K562 (cell line): ENCODE measurements around the gene AMBRA1. TPM values are rescaled to one million over a fixed set of nuclear protein-coding genes. Genes with fewer than 3 reads are reported as not detected.

Experiments
- ATAC-seq: fragments of 200-7000 bp; cut with Tn5 transposase; 3 replicates; pipeline ENCODE4 v1.9.1; 2020; ENCODE audit warnings: moderate library complexity
- BruUV-seq: library from RNA; stranded (reverse); fragments of 400-500 nt; replicated peaks from 2 replicates; lab custom pipeline; 2021; lab: Mats Ljungman, UMichigan
- CTCF ChIA-PET: fragments of 300-600 bp; formaldehyde crosslinking; extraction: SDS; loops from one replicate; lab custom pipeline; 2021; ENCODE audit warnings: low intra/inter-chr PET ratio; lab: Yijun Ruan, JAX
- POLR2A ChIA-PET: fragments of 300-600, 350-650 bp; sonication (Branson Sonifier 250); formaldehyde crosslinking; extraction: SDS; loops from one replicate; lab custom pipeline; 2021; ENCODE audit warnings: antibody characterized with exemption, inconsistent platforms; lab: Yijun Ruan, JAX
- DNase-seq, 4 experiments: peaks; one replicate each; pipeline versions ENCODE4 v3.0.0 to v3.0.0-alpha.2; 2011 to 2018; ENCODE audit warnings: low spot score in 3 of 4, mixed read lengths in 3 of 4; ENCODE audit errors: extremely low read depth in 1 of 4
- FAIRE-seq: peaks from 2 replicates; lab custom pipeline; 2011; peaks lifted over from hg19 to GRCh38; lab: Jason Lieb, UNC
- H2AFZ ChIP-seq: 2 replicates; pipeline ENCODE4 v1.6.0; 2011; ENCODE audit warnings: low read depth, low read length, control low read depth, inconsistent platforms
- H3K27ac ChIP-seq: fragments of 200-600 bp; 3 replicates; pipeline ENCODE4 v1.8.0; 2011; ENCODE audit warnings: low read depth, mild to moderate bottlenecking, control low read depth, inconsistent platforms, low read length, moderate library complexity, mixed read lengths; ENCODE audit errors: extremely low read depth
- H3K27me3 ChIP-seq, 2 experiments: fragments of 300-600 bp in 1 of 2; 2 replicates in 1 of 2; 3 replicates in 1 of 2; pipeline versions ENCODE4 v1.6.0 to v1.8.0; 2011; ENCODE audit warnings: inconsistent platforms in 2 of 2, low read length in 2 of 2, mild to moderate bottlenecking in 1 of 2, mixed read lengths in 1 of 2, moderate library complexity in 1 of 2; ENCODE audit not compliant: control insufficient read depth in 2 of 2, insufficient read depth in 2 of 2
- H3K36me3 ChIP-seq: fragments of 300-600 bp; 3 replicates; pipeline ENCODE4 v1.8.0; 2011; ENCODE audit warnings: mild to moderate bottlenecking, low read length, inconsistent platforms; ENCODE audit not compliant: control insufficient read depth, insufficient read depth
- H3K4me1 ChIP-seq, 2 experiments: fragments of 200-600 bp in 1 of 2; replicated peaks in 1 of 2; 2 replicates in 1 of 2; 3 replicates in 1 of 2; pipeline versions ENCODE4 v1.5.1 to v1.8.0; 2011; ENCODE audit warnings: inconsistent platforms in 2 of 2, low read length in 2 of 2, mild to moderate bottlenecking in 1 of 2, mixed read lengths in 1 of 2, moderate library complexity in 1 of 2; ENCODE audit not compliant: control insufficient read depth in 2 of 2, insufficient read depth in 2 of 2
- H3K4me2 ChIP-seq: 2 replicates; pipeline ENCODE4 v1.6.1; 2011; ENCODE audit warnings: low read length, control low read depth, inconsistent platforms, mixed read lengths; ENCODE audit not compliant: insufficient read depth
- H3K4me3 ChIP-seq: fragments of 200-600 bp; sonication (generic), shearing (Covaris generic); 2 replicates; pipeline ENCODE4 v1.5.1; 2016; ENCODE audit warnings: control low read depth, inconsistent platforms
- H3K79me2 ChIP-seq: fragments of 200-600 bp; 3 replicates; pipeline ENCODE4 v1.8.0; 2011; ENCODE audit warnings: low read length, inconsistent platforms; ENCODE audit not compliant: control insufficient read depth, insufficient read depth
- H3K9ac ChIP-seq, 2 experiments: 2 replicates each; pipeline versions ENCODE4 v1.6.0 to v1.6.1; 2011; ENCODE audit warnings: low read depth in 2 of 2, low read length in 2 of 2, control low read depth in 1 of 2, inconsistent platforms in 1 of 2, mild to moderate bottlenecking in 1 of 2, mixed read lengths in 1 of 2; ENCODE audit not compliant: insufficient read depth in 1 of 2
- H3K9me1 ChIP-seq: one replicate; pipeline ENCODE4 v1.6.0; 2011; ENCODE audit warnings: inconsistent platforms, mild to moderate bottlenecking, low read length, moderate library complexity; ENCODE audit not compliant: control insufficient read depth, insufficient read depth
- H3K9me3 ChIP-seq: replicated peaks from 2 replicates; pipeline ENCODE4 v1.5.1; 2011; ENCODE audit warnings: low read depth, low read length, inconsistent platforms; ENCODE audit not compliant: control insufficient read depth, insufficient read depth
- H4K20me1 ChIP-seq: replicated peaks from 2 replicates; pipeline ENCODE4 v1.6.1; 2011; ENCODE audit warnings: low read length, inconsistent platforms, mixed read lengths; ENCODE audit not compliant: control insufficient read depth, insufficient read depth
- BRF2 ChIP-seq: IDR thresholded peaks from 3 replicates; pipeline ENCODE4 v1.6.1; 2011; ENCODE audit warnings: borderline replicate concordance, mild to moderate bottlenecking; ENCODE audit not compliant: insufficient read length, insufficient read depth
- CHD1 ChIP-seq: fragments of 200-600 bp; sonication (generic); IDR thresholded peaks from one replicate; pipeline ENCODE4 v1.6.1; 2012; ENCODE audit warnings: mild to moderate bottlenecking, moderate library complexity, low read length, inconsistent platforms
- DMBX1 ChIP-seq: fragments of 250-450 bp; sonication (Bioruptor Pico); IDR thresholded peaks from 2 replicates; pipeline ENCODE4 v1.8.0; 2022; ENCODE audit warnings: inconsistent platforms, mild to moderate bottlenecking, moderate library complexity, borderline replicate concordance
- GTF2A2 ChIP-seq: IDR thresholded peaks from 2 replicates; pipeline ENCODE4 v1.6.1; 2016; ENCODE audit warnings: mild to moderate bottlenecking, missing genetic modification characterization, missing compliant biosample characterization
- HNRNPUL1 ChIP-seq: fragments of 200-400 bp; formaldehyde crosslinking; IDR thresholded peaks from 2 replicates; pipeline ENCODE4 v1.6.1; 2017; ENCODE audit warnings: low read length
- JUNB ChIP-seq: fragments of 450-650 bp; formaldehyde crosslinking; conservative IDR thresholded peaks from 2 replicates; pipeline ENCODE4 v1.4.0; 2020; ENCODE audit warnings: mild to moderate bottlenecking
- RUNX1 ChIP-seq: sonication (generic); IDR thresholded peaks from 2 replicates; pipeline ENCODE4 v1.6.1; 2016; ENCODE audit warnings: antibody characterized with exemption, low read depth
- TAF15 ChIP-seq: fragments of 200-400 bp; formaldehyde crosslinking; IDR thresholded peaks from 2 replicates; pipeline ENCODE4 v1.6.1; 2017; ENCODE audit warnings: mild to moderate bottlenecking, low read depth, low read length, moderate library complexity
- TCF3 ChIP-seq: sonication (generic); formaldehyde crosslinking; IDR thresholded peaks from 2 replicates; pipeline ENCODE4 v1.4.0; 2020; ENCODE audit warnings: mild to moderate bottlenecking, missing genetic modification reagents
- TFAP4 ChIP-seq: sonication (generic); formaldehyde crosslinking; IDR thresholded peaks from 2 replicates; pipeline ENCODE4 v1.8.0; 2022; ENCODE audit warnings: missing genetic modification reagents, mild to moderate bottlenecking, moderate library complexity, borderline replicate concordance
- ZNF583 ChIP-seq: fragments of 250-450 bp; sonication (Bioruptor Pico); IDR thresholded peaks from 2 replicates; pipeline ENCODE4 v1.4.0; 2020
- WGBS: fragments of 100-300 bp; shearing (Covaris generic); methylation state at CpG from one replicate; pipeline ENCODE4 v1.1.6; 2016; ENCODE audit warnings: low coverage, mixed read lengths; ENCODE audit not compliant: insufficient coverage; ENCODE audit errors: missing lambda C conversion rate; 5-methylcytosine and 5-hydroxymethylcytosine counted together
- in situ Hi-C: fragments of 300-500 bp; cut with MboI; formaldehyde crosslinking; loops from 4 replicates; pipeline ENCODE4 v1.15.0; 2018; ENCODE audit warnings: inconsistent platforms, mixed read lengths
- intact Hi-C: fragments of 100-400 bp; cut with micrococcal nuclease; formaldehyde crosslinking; loops from 2 replicates; pipeline ENCODE4 v1.14.2; 2022
- polyA plus RNA-seq, 8 experiments: library from polyadenylated mRNA; depleted of rRNA in 4 of 8; stranded (reverse) in 5 of 8; unstranded in 3 of 8; fragments of >200 nt; fragmentation: Nextera tagmentation in 2 of 8; fragmentation: Illumina TruSeq in 1 of 8; extraction: Ambion mirVana in 2 of 8; extraction: Trizol in 1 of 8; gene quantifications; 2 replicates each; pipeline versions ENCODE4 v1.2.1 to v1.2.3, GENCODE V29; 2011 to 2014; ENCODE audit warnings: inconsistent platforms in 1 of 8, missing spikeins in 1 of 8
- total RNA-seq, 7 experiments: library from RNA; depleted of rRNA in 6 of 7; stranded (reverse); fragments of >200 nt in 6 of 7; fragmentation: Illumina TruSeq in 2 of 7; extraction: Trizol in 2 of 7; gene quantifications; 2 replicates each; pipeline versions ENCODE4 v1.2.1 to v1.2.3, GENCODE V29; 2011 to 2021; ENCODE audit warnings: low replicate concordance in 1 of 7

Gene AMBRA1
- total and polyA plus RNA-seq, 9 of the 15 experiments (the other 6 are each of a cell fraction or from before 2014, with no cell fraction given), result 0.15 to 24.5 (median 13.0) TPM

GRCh38 chr11:46445192-46445919 lies 148.5 kb downstream of the AMBRA1 start:
- no peaks in the 10 kb centered on the region for H3K9me3 ChIP-seq
- intact Hi-C loops, result no loop called here
- no peak overlapping the region for H3K9ac ChIP-seq
- no peaks in the 10 kb centered on the region for H3K9me1 ChIP-seq
- TF ChIP-seq TAF15, result no peak
- TF ChIP-seq JUNB (CRISPR knock-in tag), result no peak
- 0 out of 2 replicates have a peak, but pooled peaks have one; percentile 6 for TF ChIP-seq TCF3 (CRISPR knock-in tag)
- no peak overlapping the region for H3K27ac ChIP-seq
- no peaks in the 10 kb centered on the region for H3K27me3 ChIP-seq
- in situ Hi-C loops, result no loop called here
- peak; percentile 33; the same call in 1 of the 3 replicates for ATAC-seq
- ChIA-PET CTCF (no interaction called here), POLR2A (interaction anchor here (0.6 to 2.9 kb wide), 3 partner anchors 9 to 57 kb away, joined by 3 to 13 read pairs (median 4); no protein-coding TSS in a partner anchor)
- no TSS peak for BruUV-seq
- peaks cover 5 to 7% of the 10 kb centered on the region in 2 experiments; a peak in 2 of 5 replicates for H3K4me1 ChIP-seq
- H3K79me2 ChIP-seq, result no peaks in the 10 kb centered on the region
- no peak overlapping the region for H3K4me2 ChIP-seq
- no peak overlapping the region for H2AFZ ChIP-seq
- H3K36me3 ChIP-seq, result peaks cover 21% of the 10 kb centered on the region; the same call in 1 of the 3 replicates
- H3K4me3 ChIP-seq, result no peak overlapping the region
- WGBS, result 21% methylated on average over 4 of the region's 4 CpGs
- no peaks in the 10 kb centered on the region; the same call in 1 of the 2 replicates for H4K20me1 ChIP-seq
- DNase-seq, result peak; percentile 16 to 46 (median 34)
- FAIRE-seq, result no peak

GRCh38 chr11:46444305-46444704 lies 149.5 kb downstream of the AMBRA1 start:
- H3K4me3 ChIP-seq, result no peak overlapping the region
- no peaks in the 10 kb centered on the region for H3K9me1 ChIP-seq
- peaks cover 21% of the 10 kb centered on the region; the same call in 1 of the 3 replicates for H3K36me3 ChIP-seq
- H2AFZ ChIP-seq, result no peak overlapping the region
- intact Hi-C loops, result no loop called here
- no peaks in the 10 kb centered on the region for H3K9me3 ChIP-seq
- FAIRE-seq (no peak), ATAC-seq (no peak), DNase-seq (no peak)
- BruUV-seq, result no TSS peak
- TF ChIP-seq DMBX1 (CRISPR knock-in tag) (no peak), RUNX1 (no peak), ZNF583 (CRISPR knock-in tag) (no peak), GTF2A2 (tag) (no peak), BRF2 (no peak), HNRNPUL1 (no peak), CHD1 (no peak), TFAP4 (no peak)
- H3K4me2 ChIP-seq, result no peak overlapping the region
- H3K27me3 ChIP-seq, result no peaks in the 10 kb centered on the region
- no peak overlapping the region for H3K9ac ChIP-seq
- no peaks in the 10 kb centered on the region; the same call in 1 of the 2 replicates for H4K20me1 ChIP-seq
- POLR2A ChIA-PET, result no interaction called here
- CTCF ChIA-PET, result no interaction called here
- in situ Hi-C loops, result no loop called here
- no peak overlapping the region for H3K27ac ChIP-seq
- H3K79me2 ChIP-seq, result no peaks in the 10 kb centered on the region
- H3K4me1 ChIP-seq, result peaks cover 5 to 7% of the 10 kb centered on the region in 2 experiments; a peak in 2 of 5 replicates
